Type B pancreatic cell (in vitro differentiated cells): ENCODE measurements around the gene ADCY9. TPM values are rescaled to one million over a fixed set of nuclear protein-coding genes. Genes with fewer than 3 reads are reported as not detected.
A peak's percentile ranks its signal among the peaks of the same experiment; 100 is the strongest.

Source experiments
- DNase-seq: peaks from one replicate; pipeline ENCODE4 v3.0.0; 2021; ENCODE audit warnings: mixed read lengths; ENCODE audit not compliant: unreplicated experiment; ENCODE audit errors: extremely low spot score
- H3K27ac Mint-ChIP-seq: 2 replicates; pipeline ENCODE4 v1.8.0; 2021; ENCODE audit warnings: mild to moderate bottlenecking, mixed read lengths
- H3K27me3 Mint-ChIP-seq: 2 replicates; pipeline ENCODE4 v1.8.0; 2021; ENCODE audit warnings: mixed read lengths
- H3K36me3 Mint-ChIP-seq: 2 replicates; pipeline ENCODE4 v1.8.0; 2021; ENCODE audit warnings: mixed read lengths
- H3K4me1 Mint-ChIP-seq: one replicate; pipeline ENCODE4 v1.8.0; 2021; ENCODE audit warnings: mixed read lengths; ENCODE audit not compliant: unreplicated experiment
- H3K4me3 Mint-ChIP-seq: 2 replicates; pipeline ENCODE4 v1.8.0; 2021; ENCODE audit warnings: mild to moderate bottlenecking, mixed read lengths
- H3K9me3 Mint-ChIP-seq: 2 replicates; pipeline ENCODE4 v1.8.0; 2021; ENCODE audit warnings: mixed read lengths
- total RNA-seq: library from RNA; stranded (reverse); gene quantifications from 2 replicates; pipeline ENCODE4 v1.2.1, GENCODE V29; 2021; ENCODE audit warnings: low replicate concordance
- TF ChIP-seq, protein P1 (sequence below): fragments of 200-600 bp; sonication (generic); conservative IDR thresholded peaks from 2 replicates; pipeline ENCODE4 v1.5.0; 2021; ENCODE audit warnings: antibody characterized with exemption, mild to moderate bottlenecking

Gene ADCY9
- total RNA-seq, 1 donor from 2014 or later: 13.9 TPM

DNA sequence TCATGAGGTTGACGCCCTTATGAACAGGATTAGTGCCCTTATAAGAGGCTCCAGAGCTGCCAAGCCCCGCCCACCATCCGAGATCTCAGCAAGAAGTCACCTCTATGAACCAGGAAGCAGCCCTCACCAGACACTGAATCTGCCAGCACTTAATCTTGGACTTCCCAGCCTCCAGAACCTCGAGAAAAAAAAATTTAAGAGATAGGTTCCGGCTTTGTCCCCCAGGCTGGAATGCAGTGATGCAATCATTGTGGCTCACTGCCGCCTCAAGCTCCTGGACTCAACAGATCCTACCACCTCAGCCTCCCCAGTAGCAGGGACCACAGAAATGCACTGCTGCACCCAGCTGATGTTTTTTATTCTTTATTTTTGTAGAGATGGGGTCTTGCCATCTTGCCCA lies 22.5 kb upstream of the ADCY9 start:
- Mint-ChIP-seq H3K36me3 (no peaks in the 10 kb centered on the region), H3K9me3 (peaks cover 18% of the 10 kb centered on the region), H3K4me1 (peaks cover 18% of the 10 kb centered on the region), H3K27ac (peak overlapping the region; percentile 41), H3K27me3 (no peaks in the 10 kb centered on the region), H3K4me3 (no peak overlapping the region)
- no peak for DNase-seq
- TF ChIP-seq, protein P1, sequence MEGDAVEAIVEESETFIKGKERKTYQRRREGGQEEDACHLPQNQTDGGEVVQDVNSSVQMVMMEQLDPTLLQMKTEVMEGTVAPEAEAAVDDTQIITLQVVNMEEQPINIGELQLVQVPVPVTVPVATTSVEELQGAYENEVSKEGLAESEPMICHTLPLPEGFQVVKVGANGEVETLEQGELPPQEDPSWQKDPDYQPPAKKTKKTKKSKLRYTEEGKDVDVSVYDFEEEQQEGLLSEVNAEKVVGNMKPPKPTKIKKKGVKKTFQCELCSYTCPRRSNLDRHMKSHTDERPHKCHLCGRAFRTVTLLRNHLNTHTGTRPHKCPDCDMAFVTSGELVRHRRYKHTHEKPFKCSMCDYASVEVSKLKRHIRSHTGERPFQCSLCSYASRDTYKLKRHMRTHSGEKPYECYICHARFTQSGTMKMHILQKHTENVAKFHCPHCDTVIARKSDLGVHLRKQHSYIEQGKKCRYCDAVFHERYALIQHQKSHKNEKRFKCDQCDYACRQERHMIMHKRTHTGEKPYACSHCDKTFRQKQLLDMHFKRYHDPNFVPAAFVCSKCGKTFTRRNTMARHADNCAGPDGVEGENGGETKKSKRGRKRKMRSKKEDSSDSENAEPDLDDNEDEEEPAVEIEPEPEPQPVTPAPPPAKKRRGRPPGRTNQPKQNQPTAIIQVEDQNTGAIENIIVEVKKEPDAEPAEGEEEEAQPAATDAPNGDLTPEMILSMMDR: no peak

DNA sequence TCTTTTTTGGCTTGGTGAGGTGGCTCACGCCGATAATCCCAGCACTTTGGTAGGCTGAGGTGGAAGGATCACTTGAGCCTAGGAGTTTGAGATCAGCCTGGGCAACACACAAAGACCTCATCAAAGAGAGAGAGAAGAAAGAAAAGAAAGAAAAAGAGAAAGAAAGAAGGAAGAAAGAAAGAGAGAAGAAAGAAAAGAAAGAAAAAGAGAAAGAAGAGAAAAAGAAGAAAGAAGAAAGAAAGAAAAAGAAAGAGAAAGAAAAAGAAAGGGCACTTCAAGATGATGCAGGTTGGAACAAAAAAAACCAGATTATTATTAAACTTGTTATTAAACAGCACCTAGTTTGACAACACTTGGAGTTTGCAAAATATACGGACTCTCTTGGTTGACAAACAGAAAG lies 21.2 kb upstream of the ADCY9 start:
- Mint-ChIP-seq H3K9me3 (peaks cover 18% of the 10 kb centered on the region), H3K4me1 (peaks cover 18% of the 10 kb centered on the region), H3K4me3 (no peak overlapping the region), H3K27ac (peak overlapping the region; percentile 75), H3K36me3 (no peaks in the 10 kb centered on the region), H3K27me3 (no peaks in the 10 kb centered on the region)
- DNase-seq: no peak
- TF ChIP-seq, protein P1: no peak

DNA sequence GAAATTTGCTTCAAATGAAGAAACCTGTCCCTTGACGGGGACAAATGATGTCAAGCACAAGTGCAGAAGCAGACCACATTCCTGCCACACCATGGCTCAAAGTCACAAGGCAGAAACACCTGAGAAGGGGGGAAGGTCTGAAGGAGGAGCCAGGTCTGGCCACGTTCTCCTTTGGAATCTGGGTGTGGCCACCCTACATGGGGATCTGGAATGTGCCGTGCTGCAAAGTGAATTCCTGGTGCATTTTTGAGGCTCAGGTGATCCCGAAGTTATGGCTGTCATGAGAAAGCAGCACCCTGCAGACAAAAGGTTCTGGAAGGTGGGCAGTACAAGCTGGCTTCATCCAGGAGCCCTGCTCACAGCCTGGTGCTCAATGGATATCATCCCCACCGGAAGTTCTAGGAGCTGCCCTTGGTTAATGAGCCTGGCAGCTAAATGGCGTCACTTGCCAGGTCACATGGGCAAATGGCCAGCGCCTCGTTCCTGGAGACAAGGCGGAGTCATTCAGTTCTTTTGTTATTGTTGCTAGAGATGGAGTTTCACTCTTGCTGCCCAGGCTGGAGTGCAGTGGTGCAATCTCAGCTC lies 20.1 kb upstream of the ADCY9 start:
- Mint-ChIP-seq H3K4me3 (no peak overlapping the region), H3K27me3 (no peaks in the 10 kb centered on the region), H3K36me3 (no peaks in the 10 kb centered on the region), H3K27ac (peak overlapping the region; percentile 98), H3K9me3 (peaks cover 15% of the 10 kb centered on the region), H3K4me1 (peaks cover 18% of the 10 kb centered on the region)
- TF ChIP-seq, protein P1: no peak
- no peak for DNase-seq

DNA sequence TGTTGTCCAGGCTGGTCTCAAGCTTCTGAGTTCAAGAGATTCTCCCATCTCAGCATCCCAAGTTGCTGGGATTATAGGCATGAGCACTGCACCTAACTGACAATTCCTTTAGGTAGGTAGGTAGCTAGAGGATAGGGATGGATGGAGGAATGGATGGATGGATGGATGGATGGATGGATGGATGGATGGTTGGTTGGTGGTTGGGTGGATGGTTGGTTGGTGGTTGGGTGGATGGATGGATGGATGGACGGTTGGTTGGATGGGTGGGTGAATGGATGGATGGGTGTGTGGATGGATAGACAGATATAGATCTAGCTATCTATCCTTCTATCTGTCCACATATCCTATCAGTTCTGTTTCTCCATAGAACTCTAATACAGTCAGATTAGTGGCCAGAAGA lies 19.3 kb upstream of the ADCY9 start:
- H3K4me3 Mint-ChIP-seq: no peak overlapping the region

DNA sequence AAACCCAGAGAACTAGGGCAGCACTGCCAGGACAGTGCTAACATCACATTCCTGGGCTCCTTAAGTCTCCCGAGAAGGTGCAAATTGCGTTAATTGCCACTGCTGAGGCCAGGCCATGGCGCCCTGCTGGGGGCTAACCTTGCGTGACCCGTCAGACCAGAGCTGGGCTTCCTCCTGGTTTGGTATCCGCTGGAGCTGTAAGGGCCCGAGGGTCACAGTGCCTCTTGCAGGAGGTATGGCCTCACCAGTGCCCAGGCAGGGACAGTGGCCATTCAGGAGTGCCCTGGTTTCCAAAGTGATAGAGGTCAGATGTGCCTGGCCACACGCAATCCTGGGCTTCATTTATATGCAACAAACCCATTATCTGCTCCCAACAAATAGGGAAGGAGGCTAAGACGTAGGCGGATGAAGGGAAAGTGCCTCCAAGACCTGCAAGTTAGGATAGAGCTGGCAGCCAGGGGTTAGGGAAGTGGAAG lies 17.7 kb upstream of the ADCY9 start:
- Mint-ChIP-seq H3K4me1 (peaks cover 8% of the 10 kb centered on the region), H3K36me3 (no peaks in the 10 kb centered on the region), H3K4me3 (no peak overlapping the region), H3K27ac (peak overlapping the region; percentile 10), H3K27me3 (no peaks in the 10 kb centered on the region), H3K9me3 (peaks cover 5% of the 10 kb centered on the region)
- TF ChIP-seq, protein P1: no peak
- DNase-seq: no peak

More for the DNA sequence above, 19.3 kb upstream of the ADCY9 start:
- TF ChIP-seq, protein P1: no peak
- Mint-ChIP-seq H3K9me3 (peaks cover 11% of the 10 kb centered on the region), H3K27me3 (no peaks in the 10 kb centered on the region), H3K27ac (peak overlapping the region; percentile 98), H3K36me3 (no peaks in the 10 kb centered on the region), H3K4me1 (peaks cover 14% of the 10 kb centered on the region)
- no peak for DNase-seq
